Measurements from ENCODE around the gene AMBRA1. TPM values are rescaled to one million over a fixed set of nuclear protein-coding genes. Genes with fewer than 3 reads are reported as not detected.

The AMBRA1 gene
- total RNA-seq, 1 donor from 2014 or later: 16.8 TPM

- no peak for ATAC-seq
Observed at GRCh38 chr11:46366661-46367161, 227.1 kb downstream of the AMBRA1 start.

GRCh38 chr11:46366260-46366659 is 227.6 kb downstream of the AMBRA1 start:
- no peak for ATAC-seq

- no peak for ATAC-seq
Observed at GRCh38 chr11:46364791-46365190, 229.0 kb downstream of the AMBRA1 start.

GRCh38 chr11:46364056-46364455 is 229.8 kb downstream of the AMBRA1 start:
- no peak for ATAC-seq

- ATAC-seq: peak; percentile 76
Observed at GRCh38 chr11:46363455-46364005, 230.3 kb downstream of the AMBRA1 start.

GRCh38 chr11:46363031-46363407 is 230.8 kb downstream of the AMBRA1 start:
- ATAC-seq: peak; percentile 57

- no peak for ATAC-seq
Observed at GRCh38 chr11:46362156-46363030, 231.4 kb downstream of the AMBRA1 start.

- no peak for ATAC-seq
Observed at GRCh38 chr11:46361283-46362155, 232.3 kb downstream of the AMBRA1 start.

GRCh38 chr11:46360878-46361277 is 232.9 kb downstream of the AMBRA1 start:
- no peak for ATAC-seq

- ATAC-seq: no peak
Observed at GRCh38 chr11:46359953-46360352, 233.9 kb downstream of the AMBRA1 start.

GRCh38 chr11:46357483-46357936 is 236.3 kb downstream of the AMBRA1 start:
- ATAC-seq: peak; percentile 53

- peak; percentile 22 for ATAC-seq
Observed at GRCh38 chr11:46356924-46357482, 236.8 kb downstream of the AMBRA1 start.

- ATAC-seq: no peak
Observed at GRCh38 chr11:46353698-46354097, 240.1 kb downstream of the AMBRA1 start.

- ATAC-seq: peak; percentile 50
Observed at GRCh38 chr11:46352063-46352841, 241.6 kb downstream of the AMBRA1 start.

- no peak for ATAC-seq
Observed at GRCh38 chr11:46351606-46352005, 242.2 kb downstream of the AMBRA1 start.

- no peak for ATAC-seq
Observed at GRCh38 chr11:46351148-46351547, 242.7 kb downstream of the AMBRA1 start.

GRCh38 chr11:46350695-46351094 is 243.1 kb downstream of the AMBRA1 start:
- no peak for ATAC-seq

GRCh38 chr11:46348566-46349401 is 245.0 kb downstream of the AMBRA1 start:
- ATAC-seq: no peak

- peak; percentile 1 for ATAC-seq
Observed at GRCh38 chr11:46347637-46348311, 246.0 kb downstream of the AMBRA1 start.

Measured in esophagus mucosa (tissue), 1 donor.